Osteoblast (primary cell): ENCODE measurements around the gene INO80B. TPM values are rescaled to one million over a fixed set of nuclear protein-coding genes. Genes with fewer than 3 reads are reported as not detected.

Experiments
- DNase-seq: peaks from one replicate; pipeline ENCODE4 v3.0.0; 2011; ENCODE audit warnings: low spot score, mixed read lengths; ENCODE audit not compliant: insufficient read length; ENCODE audit errors: missing footprints
- H2AFZ ChIP-seq: 2 replicates; pipeline ENCODE4 v1.6.0; 2011; ENCODE audit warnings: mild to moderate bottlenecking, low read length
- H3K27ac ChIP-seq: 2 replicates; pipeline ENCODE4 v1.5.1; 2011; ENCODE audit warnings: mild to moderate bottlenecking, low read depth, low read length, moderate library complexity
- H3K27me3 ChIP-seq: 2 replicates; pipeline ENCODE4 v1.6.0; 2012; ENCODE audit warnings: mild to moderate bottlenecking, control low read depth, inconsistent platforms, low read length, moderate library complexity; ENCODE audit not compliant: insufficient read depth
- H3K36me3 ChIP-seq: 2 replicates; pipeline ENCODE4 v1.5.1; 2011; ENCODE audit warnings: mild to moderate bottlenecking, low read length, control low read depth, moderate library complexity; ENCODE audit not compliant: insufficient read depth
- H3K4me1 ChIP-seq: 2 replicates; pipeline ENCODE4 v1.5.1; 2011; ENCODE audit warnings: mild to moderate bottlenecking, low read length, control low read depth, moderate library complexity; ENCODE audit not compliant: insufficient read depth
- H3K4me2 ChIP-seq: 2 replicates; pipeline ENCODE4 v1.6.0; 2011; ENCODE audit warnings: mild to moderate bottlenecking, low read length; ENCODE audit not compliant: insufficient read depth
- H3K4me3 ChIP-seq: fragments of 200-600 bp; sonication (generic); 3 replicates; pipeline ENCODE4 v1.5.1; 2012; ENCODE audit warnings: mild to moderate bottlenecking, low read length, inconsistent platforms; ENCODE audit not compliant: insufficient read depth
- H3K79me2 ChIP-seq: 2 replicates; pipeline ENCODE4 v1.6.0; 2012; ENCODE audit warnings: mild to moderate bottlenecking, low read length, control low read depth, inconsistent platforms; ENCODE audit not compliant: insufficient read depth
- H3K9me3 ChIP-seq: 2 replicates; pipeline ENCODE4 v1.5.1; 2011; ENCODE audit warnings: low read depth, low read length, control low read depth
- H4K20me1 ChIP-seq: 2 replicates; pipeline ENCODE4 v1.6.0; 2012; ENCODE audit warnings: mild to moderate bottlenecking, low read length, control low read depth; ENCODE audit not compliant: insufficient read depth
- CTCF ChIP-seq: IDR thresholded peaks from 2 replicates; pipeline ENCODE4 v1.5.1; 2011; ENCODE audit warnings: mild to moderate bottlenecking, low read depth, low read length, moderate library complexity; ENCODE audit errors: extremely low read depth
- total RNA-seq: library from RNA; depleted of rRNA; stranded (reverse); fragments of >200 nt; gene quantifications from 2 replicates; pipeline ENCODE4 v1.2.3, GENCODE V29; 2012

INO80B gene
- total RNA-seq, 1 donor, result 15.9 TPM

DNA sequence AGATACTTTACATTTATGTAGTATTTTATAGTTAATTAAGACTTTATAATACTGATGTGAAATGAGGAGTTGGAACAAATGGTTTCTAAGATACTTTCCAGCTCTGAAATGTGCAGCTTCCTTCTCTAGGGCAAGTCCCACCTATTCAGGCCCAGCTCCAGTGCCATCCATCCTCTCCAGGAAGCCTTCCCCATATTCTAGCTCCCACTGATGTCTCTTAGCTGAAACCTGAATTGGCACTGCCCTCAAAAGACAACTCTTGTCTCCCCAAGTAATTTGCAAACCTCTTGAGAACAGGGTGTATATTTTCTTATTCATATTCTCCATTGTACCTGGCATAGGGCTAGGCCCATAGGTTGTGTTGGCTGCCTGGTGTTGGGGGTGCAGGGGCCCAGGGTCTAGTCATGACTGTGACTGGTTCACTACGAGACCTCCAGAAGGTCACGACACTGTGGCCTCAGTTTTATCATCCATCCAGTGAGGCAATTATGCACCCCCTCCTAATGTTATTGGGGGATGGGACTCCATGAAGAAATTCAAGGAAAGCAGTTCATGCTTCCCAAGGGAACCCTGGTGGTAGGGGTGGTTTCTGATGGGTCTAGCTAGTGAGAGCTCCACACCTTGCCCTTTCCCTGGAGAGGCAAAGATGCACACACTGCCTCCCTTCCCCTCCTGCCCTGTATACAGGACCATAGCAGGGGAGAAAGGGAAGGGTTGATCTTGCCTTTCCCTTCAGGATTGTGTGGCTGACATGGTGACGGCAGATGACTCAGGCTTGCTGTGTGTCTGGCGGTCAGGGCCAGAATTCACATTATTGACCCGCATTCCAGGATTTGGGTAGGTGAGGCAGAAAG, 30.5 kb upstream of the INO80B start:
- Histone ChIP-seq H3K27me3 (no peaks in the 10 kb centered on the region), H3K4me3 (no peak overlapping the region), H3K79me2 (no peaks in the 10 kb centered on the region), H2AFZ (no peak overlapping the region), H3K4me1 (peaks cover 10% of the 10 kb centered on the region), H4K20me1 (peaks cover 3% of the 10 kb centered on the region), H3K9me3 (no peaks in the 10 kb centered on the region), H3K4me2 (no peak overlapping the region), H3K27ac (no peak overlapping the region), H3K36me3 (peaks cover 32% of the 10 kb centered on the region)
- peak; percentile 85 for DNase-seq
- TF ChIP-seq CTCF, result no peak

- TF ChIP-seq CTCF, result no peak
- Histone ChIP-seq H3K4me2 (no peak overlapping the region), H3K9me3 (no peaks in the 10 kb centered on the region), H2AFZ (no peak overlapping the region), H3K4me1 (peaks cover 10% of the 10 kb centered on the region), H3K36me3 (peaks cover 33% of the 10 kb centered on the region), H3K79me2 (no peaks in the 10 kb centered on the region), H3K4me3 (no peak overlapping the region), H3K27ac (no peak overlapping the region), H3K27me3 (no peaks in the 10 kb centered on the region), H4K20me1 (peaks cover 3% of the 10 kb centered on the region)
- peak; percentile 35 for DNase-seq
Measured at GRCh38 chr2:74424995-74425406, 29.9 kb upstream of the INO80B start.

GRCh38 chr2:74425523-74425922, 29.4 kb upstream of the INO80B start:
- no peak for TF ChIP-seq CTCF
- Histone ChIP-seq H3K79me2 (no peaks in the 10 kb centered on the region), H3K4me1 (peaks cover 10% of the 10 kb centered on the region), H4K20me1 (peaks cover 3% of the 10 kb centered on the region), H3K4me2 (no peak overlapping the region), H3K36me3 (peaks cover 33% of the 10 kb centered on the region), H3K9me3 (no peaks in the 10 kb centered on the region), H3K27ac (no peak overlapping the region), H3K4me3 (no peak overlapping the region), H2AFZ (no peak overlapping the region), H3K27me3 (no peaks in the 10 kb centered on the region)
- peak; percentile 92 for DNase-seq

- Histone ChIP-seq H3K9me3 (no peaks in the 10 kb centered on the region), H3K27ac (no peak overlapping the region), H3K79me2 (no peaks in the 10 kb centered on the region), H3K4me1 (peaks cover 10% of the 10 kb centered on the region), H2AFZ (no peak overlapping the region), H4K20me1 (peaks cover 7% of the 10 kb centered on the region), H3K36me3 (peaks cover 37% of the 10 kb centered on the region), H3K4me2 (no peak overlapping the region), H3K27me3 (no peaks in the 10 kb centered on the region), H3K4me3 (no peak overlapping the region)
- DNase-seq, result peak; percentile 73
- TF ChIP-seq CTCF, result no peak
Measured at GRCh38 chr2:74426181-74426758, 28.6 kb upstream of the INO80B start.
